ENCODE results near the gene PC. TPM values are rescaled to one million over a fixed set of nuclear protein-coding genes. Genes with fewer than 3 reads are reported as not detected.

PC gene
- total RNA-seq, 1 experiment from 2014 or later, result 40.5 TPM

DNA sequence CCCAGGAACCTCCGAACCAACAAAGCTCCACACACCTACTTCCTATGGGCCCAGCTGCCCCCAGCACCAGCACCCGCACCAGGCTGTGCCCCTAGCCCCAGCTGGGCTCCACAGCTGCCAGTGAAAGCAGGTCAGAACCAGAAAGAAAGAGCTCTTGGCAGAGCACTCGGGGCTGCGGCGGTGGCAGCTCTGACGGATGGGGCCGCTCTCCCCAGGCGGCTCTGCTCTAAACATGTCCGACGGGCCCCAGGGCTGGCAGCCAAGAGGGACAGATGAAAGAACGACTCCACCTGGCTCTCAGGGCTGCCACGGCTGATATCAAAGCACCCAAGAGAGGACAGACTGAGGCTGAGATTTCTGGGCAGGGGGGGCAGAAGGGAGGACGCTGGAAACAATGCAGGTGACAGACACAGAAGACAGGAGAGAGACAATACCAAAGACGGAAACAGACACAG, 75.6 kb downstream of the PC start:
- Mint-ChIP-seq H3K9me3 (ENCODE audit: low read depth, unreplicated experiment) (no peaks in the 10 kb centered on the region), H3K27ac (ENCODE audit: unreplicated experiment) (no peak overlapping the region), H3K4me1 (ENCODE audit: low read depth, unreplicated experiment) (peaks cover 43% of the 10 kb centered on the region), H3K4me3 (ENCODE audit: low read depth, unreplicated experiment) (no peak overlapping the region), H3K27me3 (ENCODE audit: unreplicated experiment) (no peaks in the 10 kb centered on the region), H3K36me3 (ENCODE audit: insufficient read depth, unreplicated experiment) (no peaks in the 10 kb centered on the region)
- intact Hi-C loops (cut with micrococcal nuclease; ENCODE audit: unreplicated experiment), result loop anchor here (2.0 kb wide), 1 partner anchor 20 kb away; no protein-coding TSS in a partner anchor
- no peak for DNase-seq
- TF ChIP-seq, protein P1, sequence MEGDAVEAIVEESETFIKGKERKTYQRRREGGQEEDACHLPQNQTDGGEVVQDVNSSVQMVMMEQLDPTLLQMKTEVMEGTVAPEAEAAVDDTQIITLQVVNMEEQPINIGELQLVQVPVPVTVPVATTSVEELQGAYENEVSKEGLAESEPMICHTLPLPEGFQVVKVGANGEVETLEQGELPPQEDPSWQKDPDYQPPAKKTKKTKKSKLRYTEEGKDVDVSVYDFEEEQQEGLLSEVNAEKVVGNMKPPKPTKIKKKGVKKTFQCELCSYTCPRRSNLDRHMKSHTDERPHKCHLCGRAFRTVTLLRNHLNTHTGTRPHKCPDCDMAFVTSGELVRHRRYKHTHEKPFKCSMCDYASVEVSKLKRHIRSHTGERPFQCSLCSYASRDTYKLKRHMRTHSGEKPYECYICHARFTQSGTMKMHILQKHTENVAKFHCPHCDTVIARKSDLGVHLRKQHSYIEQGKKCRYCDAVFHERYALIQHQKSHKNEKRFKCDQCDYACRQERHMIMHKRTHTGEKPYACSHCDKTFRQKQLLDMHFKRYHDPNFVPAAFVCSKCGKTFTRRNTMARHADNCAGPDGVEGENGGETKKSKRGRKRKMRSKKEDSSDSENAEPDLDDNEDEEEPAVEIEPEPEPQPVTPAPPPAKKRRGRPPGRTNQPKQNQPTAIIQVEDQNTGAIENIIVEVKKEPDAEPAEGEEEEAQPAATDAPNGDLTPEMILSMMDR (IDR thresholded peaks at IDR 0.05; ENCODE audit: unreplicated experiment), result no peak
- BruUV-seq (replicated peaks), result no TSS peak
- CTCF ChIA-PET, result interaction anchor here (0.7 to 1.3 kb wide), 4 partner anchors 10 to 89 kb away, joined by 3 to 5 read pairs (median 4); no protein-coding TSS in a partner anchor

DNA sequence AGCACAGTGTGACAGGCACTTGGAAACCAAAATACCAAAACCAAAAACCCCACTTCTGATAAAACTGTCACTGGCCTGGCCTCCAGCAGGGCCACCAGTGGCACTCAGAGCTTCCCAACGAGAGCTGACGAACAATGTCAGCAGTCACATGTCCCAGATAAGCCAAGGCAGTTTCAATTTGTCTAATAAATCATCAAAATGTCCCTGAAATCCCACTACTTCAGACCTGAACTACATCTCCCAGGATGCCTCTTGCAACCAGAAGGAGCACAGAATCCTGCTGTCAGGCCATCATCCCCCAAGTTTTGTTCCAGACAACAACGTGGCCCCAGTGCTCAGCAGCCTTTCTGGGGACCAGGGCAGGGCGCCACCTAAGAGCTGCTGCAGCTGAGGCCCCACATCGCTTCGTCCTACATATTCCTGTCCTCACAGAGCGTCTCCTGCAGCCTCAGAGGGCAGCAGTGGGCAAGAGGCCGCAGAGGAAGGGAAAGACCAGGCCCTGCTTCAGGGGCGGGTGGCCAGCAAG, 76.2 kb downstream of the PC start:
- CTCF ChIA-PET, result interaction anchor here (0.6 to 1.5 kb wide), 4 partner anchors 11 to 48 kb away, joined by 3 to 5 read pairs (median 4); no protein-coding TSS in a partner anchor
- intact Hi-C loops (cut with micrococcal nuclease; ENCODE audit: unreplicated experiment), result loop anchor here (2.0 kb wide), 1 partner anchor 19 kb away; no protein-coding TSS in a partner anchor
- Mint-ChIP-seq H3K27me3 (ENCODE audit: unreplicated experiment) (no peaks in the 10 kb centered on the region), H3K36me3 (ENCODE audit: insufficient read depth, unreplicated experiment) (no peaks in the 10 kb centered on the region), H3K4me1 (ENCODE audit: low read depth, unreplicated experiment) (peaks cover 43% of the 10 kb centered on the region), H3K4me3 (ENCODE audit: low read depth, unreplicated experiment) (no peak overlapping the region), H3K27ac (ENCODE audit: unreplicated experiment) (no peak overlapping the region), H3K9me3 (ENCODE audit: low read depth, unreplicated experiment) (no peaks in the 10 kb centered on the region)
- no TSS peak for BruUV-seq (replicated peaks)
- TF ChIP-seq, protein P1 (IDR thresholded peaks at IDR 0.05; ENCODE audit: unreplicated experiment), result no peak
- no peak for DNase-seq

DNA sequence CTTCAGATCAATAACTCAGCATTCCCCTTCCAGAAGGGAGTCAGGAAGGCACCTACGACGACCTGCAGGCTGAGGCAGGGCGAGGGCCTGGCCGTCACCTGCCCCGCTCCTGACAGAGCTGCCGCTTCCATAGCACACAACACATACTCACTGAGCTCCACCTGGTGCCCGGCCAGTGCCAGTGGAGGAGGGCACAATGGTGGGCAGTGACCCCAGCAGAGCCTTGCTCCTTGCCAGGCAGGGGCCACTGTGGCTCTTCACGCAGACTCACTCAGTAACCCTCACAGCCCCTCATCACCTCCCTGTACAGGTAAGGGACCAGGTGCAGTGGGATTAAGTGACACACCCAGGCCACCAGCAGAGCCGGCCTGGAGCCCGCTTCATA, 76.7 kb downstream of the PC start:
- no peak for DNase-seq
- CTCF ChIA-PET, result interaction anchor here (0.6 to 1.5 kb wide), 5 partner anchors 11 to 174 kb away, joined by 3 to 6 read pairs (median 4); no protein-coding TSS in a partner anchor
- TF ChIP-seq, protein P1 (IDR thresholded peaks at IDR 0.05; ENCODE audit: unreplicated experiment), result no peak
- H3K4me3 Mint-ChIP-seq (ENCODE audit: low read depth, unreplicated experiment), result no peak overlapping the region
- no peaks in the 10 kb centered on the region for H3K36me3 Mint-ChIP-seq (ENCODE audit: insufficient read depth, unreplicated experiment)
- H3K27me3 Mint-ChIP-seq (ENCODE audit: unreplicated experiment), result no peaks in the 10 kb centered on the region
- no peak overlapping the region for H3K27ac Mint-ChIP-seq (ENCODE audit: unreplicated experiment)
- intact Hi-C loops (cut with micrococcal nuclease; ENCODE audit: unreplicated experiment), result no loop called here
- peaks cover 43% of the 10 kb centered on the region for H3K4me1 Mint-ChIP-seq (ENCODE audit: low read depth, unreplicated experiment)
- BruUV-seq (replicated peaks), result no TSS peak
- H3K9me3 Mint-ChIP-seq (ENCODE audit: low read depth, unreplicated experiment), result no peaks in the 10 kb centered on the region

- Mint-ChIP-seq H3K27ac (ENCODE audit: unreplicated experiment) (no peak overlapping the region), H3K36me3 (ENCODE audit: insufficient read depth, unreplicated experiment) (no peaks in the 10 kb centered on the region), H3K4me3 (ENCODE audit: low read depth, unreplicated experiment) (no peak overlapping the region), H3K27me3 (ENCODE audit: unreplicated experiment) (no peaks in the 10 kb centered on the region), H3K4me1 (ENCODE audit: low read depth, unreplicated experiment) (peaks cover 44% of the 10 kb centered on the region), H3K9me3 (ENCODE audit: low read depth, unreplicated experiment) (no peaks in the 10 kb centered on the region)
- CTCF ChIA-PET, result interaction anchor here (0.7 to 1.5 kb wide), 4 partner anchors 11 to 175 kb away, joined by 3 to 6 read pairs (median 4); no protein-coding TSS in a partner anchor
- no TSS peak for BruUV-seq (replicated peaks)
- DNase-seq, result peak; percentile 79
- TF ChIP-seq, protein P1 (IDR thresholded peaks at IDR 0.05; ENCODE audit: unreplicated experiment), result no peak
- intact Hi-C loops (cut with micrococcal nuclease; ENCODE audit: unreplicated experiment), result no loop called here
These were observed 77.4 kb downstream of the PC start for GRCh38 chr11:66880496-66881450.

Data from Calu3 (cell line).